HG03175 (cell line): Measurements from ENCODE around the gene RCAN3.

Experiments
- ATAC-seq: cut with Tn5 transposase; IDR thresholded peaks from one replicate; pipeline ENCODE4 v1.9.1; 2021; ENCODE audit warnings: mild to moderate bottlenecking, moderate library complexity; ENCODE audit not compliant: unreplicated experiment

The RCAN3 gene

DNA sequence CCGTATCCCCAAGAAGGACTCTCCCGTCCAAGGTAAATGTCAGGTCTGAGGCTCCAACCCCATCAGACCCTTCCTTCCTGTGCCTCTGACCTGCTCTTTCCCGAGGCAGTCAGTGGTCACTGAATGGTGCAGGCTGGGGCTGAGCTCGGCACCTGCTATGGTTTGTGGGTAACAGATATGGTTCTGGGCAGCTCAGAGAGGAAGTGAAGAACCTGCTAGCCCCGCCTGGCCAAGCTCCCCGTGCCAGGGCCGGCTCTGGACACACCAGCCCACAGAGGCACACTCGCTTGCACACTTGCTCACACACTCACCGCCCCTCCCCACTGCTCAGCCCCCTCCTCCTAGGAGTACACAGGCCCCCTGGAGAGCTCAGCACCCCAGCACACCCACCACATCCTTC lies 69.7 kb downstream of the RCAN3 start:
- ATAC-seq = no peak

DNA sequence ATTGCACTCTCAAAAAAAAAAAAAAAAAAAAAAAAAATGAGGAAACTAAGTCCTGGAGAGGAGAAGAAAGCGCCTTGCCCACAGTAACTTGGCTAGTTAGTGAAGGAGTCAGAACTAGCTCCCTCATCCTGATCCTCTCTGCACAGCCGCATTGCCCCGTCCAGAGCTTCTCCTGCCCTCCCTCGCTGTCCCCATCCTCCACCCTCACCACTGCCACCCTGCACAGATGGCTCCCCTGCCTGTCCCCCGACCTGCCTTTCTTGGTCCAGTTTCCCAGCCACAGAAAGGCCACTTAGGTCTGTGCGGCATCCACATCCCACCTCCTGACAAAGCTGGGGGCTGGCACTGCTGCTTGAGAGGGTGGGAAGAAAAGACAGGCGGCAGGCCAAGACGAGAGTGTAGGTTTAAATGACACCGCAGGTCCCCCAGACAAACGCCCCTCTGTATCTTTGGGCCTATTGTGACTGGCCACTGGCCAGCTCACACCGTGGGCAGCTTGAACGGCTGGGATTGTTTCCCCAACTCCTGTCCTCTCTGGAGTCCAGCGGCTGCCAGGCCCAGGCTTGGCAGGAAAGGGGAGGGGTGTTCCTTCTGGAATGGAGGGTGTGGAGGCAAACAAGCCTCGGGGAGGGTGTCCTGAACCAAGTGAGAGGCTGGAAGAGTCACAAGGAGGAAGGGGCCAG lies 73.4 kb downstream of the RCAN3 start:
- ATAC-seq = no peak

- no peak for ATAC-seq
Measured at GRCh38 chr1:24578846-24579245, 76.2 kb downstream of the RCAN3 start.

DNA sequence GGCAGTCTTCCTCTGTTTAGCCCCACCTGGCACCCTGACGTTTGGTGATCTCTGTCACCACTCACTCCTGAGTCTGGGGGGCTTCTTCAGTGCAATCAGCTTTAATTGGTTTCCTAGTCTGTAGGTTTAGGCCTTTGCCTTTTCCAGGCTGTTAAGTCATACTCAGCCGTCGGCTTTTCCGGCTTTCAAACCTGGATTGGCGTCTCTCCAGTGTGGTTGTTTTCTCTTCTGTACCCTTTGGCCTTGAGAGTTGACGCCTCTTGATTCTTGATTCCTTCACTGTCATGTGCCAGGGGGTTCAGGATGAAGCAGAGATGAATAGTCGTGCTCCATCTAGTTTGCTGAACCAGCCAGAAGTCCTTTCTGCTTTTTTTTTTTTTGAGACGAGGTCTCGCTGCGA lies 78.1 kb downstream of the RCAN3 start:
- no peak for ATAC-seq

- no peak for ATAC-seq
Measured at GRCh38 chr1:24584171-24584647, 81.6 kb downstream of the RCAN3 start.

- ATAC-seq = no peak
Measured at GRCh38 chr1:24586119-24586518, 83.5 kb downstream of the RCAN3 start.

GRCh38 chr1:24586970-24587820 lies 84.6 kb downstream of the RCAN3 start:
- no peak for ATAC-seq

- no peak for ATAC-seq
Measured at GRCh38 chr1:24588573-24588972, 85.9 kb downstream of the RCAN3 start.

GRCh38 chr1:24589200-24589599 lies 86.6 kb downstream of the RCAN3 start:
- no peak for ATAC-seq
